Measurements from ENCODE around the gene CYP4F8.
"Not testable (repeated sequence)": the region's sequence is repeated elsewhere in the genome, so short reads cannot be mapped to it uniquely, and the experiment has no call there.

The CYP4F8 gene, protein sequence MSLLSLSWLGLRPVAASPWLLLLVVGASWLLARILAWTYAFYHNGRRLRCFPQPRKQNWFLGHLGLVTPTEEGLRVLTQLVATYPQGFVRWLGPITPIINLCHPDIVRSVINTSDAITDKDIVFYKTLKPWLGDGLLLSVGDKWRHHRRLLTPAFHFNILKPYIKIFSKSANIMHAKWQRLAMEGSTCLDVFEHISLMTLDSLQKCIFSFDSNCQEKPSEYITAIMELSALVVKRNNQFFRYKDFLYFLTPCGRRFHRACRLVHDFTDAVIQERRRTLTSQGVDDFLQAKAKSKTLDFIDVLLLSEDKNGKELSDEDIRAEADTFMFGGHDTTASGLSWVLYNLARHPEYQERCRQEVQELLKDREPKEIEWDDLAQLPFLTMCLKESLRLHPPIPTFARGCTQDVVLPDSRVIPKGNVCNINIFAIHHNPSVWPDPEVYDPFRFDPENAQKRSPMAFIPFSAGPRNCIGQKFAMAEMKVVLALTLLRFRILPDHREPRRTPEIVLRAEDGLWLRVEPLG

DNA sequence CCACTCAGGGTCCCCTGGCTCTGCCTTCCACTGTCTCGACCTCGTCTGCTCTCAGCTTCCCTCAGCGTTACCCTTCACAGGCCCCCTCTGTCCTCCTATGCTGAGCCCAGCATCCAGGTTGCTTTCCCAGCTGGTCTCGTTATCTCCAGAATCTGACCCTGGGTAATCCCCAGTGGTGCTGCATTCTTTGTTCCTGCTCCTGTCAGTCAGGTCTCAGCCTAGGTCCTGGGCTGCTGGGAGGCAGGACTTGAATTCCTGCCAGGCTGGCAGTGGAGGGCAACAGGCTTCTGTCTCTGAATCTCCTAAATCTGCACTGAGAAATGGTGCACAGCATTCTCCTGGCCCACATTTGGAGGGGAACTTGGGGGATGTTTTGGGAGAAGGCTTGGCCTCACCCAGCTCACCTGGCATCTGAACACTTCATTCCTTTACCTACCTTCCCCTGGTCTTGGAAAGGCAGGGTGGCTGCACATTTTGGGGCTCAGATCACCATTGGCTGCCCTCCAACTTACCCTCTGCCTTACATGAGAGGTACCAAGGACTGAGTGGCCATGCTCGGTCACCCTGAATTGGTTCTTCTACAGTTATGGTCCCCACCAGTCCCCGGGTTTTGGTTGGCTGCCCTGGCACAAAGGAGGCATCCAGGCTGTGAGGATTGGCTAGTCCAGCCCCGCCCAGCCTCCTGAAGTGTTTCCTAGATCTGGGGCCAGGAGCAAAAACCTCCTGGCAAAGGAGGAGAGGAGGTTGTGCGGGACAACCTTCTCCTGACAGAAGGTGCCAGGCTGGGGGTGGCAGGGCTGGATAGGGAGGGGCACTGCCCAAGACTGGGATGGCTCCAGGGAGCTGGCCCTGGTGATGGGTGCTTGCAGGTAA is at the start of gene CYP4F8:
Gene CYP4F8 (plus strand): TSS at position 712 of the 873 bp plus-strand sequence. CDS start 399 bp downstream, outside the sequence.
- no peak for DNase-seq

DNA sequence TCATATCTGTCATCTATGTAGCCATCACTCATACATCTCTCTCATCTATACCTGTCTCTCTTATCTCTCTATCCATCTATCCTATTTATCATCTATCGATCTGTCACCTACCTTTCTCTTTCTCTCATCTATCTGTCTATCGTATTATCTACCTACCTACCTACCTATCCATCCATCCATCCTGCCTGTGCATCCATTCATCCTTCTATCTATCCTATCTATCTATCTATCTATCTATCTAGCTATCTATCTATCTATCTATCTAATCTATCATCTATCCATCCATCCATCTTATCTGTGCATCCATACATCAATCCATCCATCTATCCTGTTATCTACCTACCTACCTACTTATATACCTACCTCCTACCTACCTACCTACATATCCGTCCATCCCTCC is 44.6 kb upstream of the CYP4F8 start:
- DNase-seq, result no peak

DNA sequence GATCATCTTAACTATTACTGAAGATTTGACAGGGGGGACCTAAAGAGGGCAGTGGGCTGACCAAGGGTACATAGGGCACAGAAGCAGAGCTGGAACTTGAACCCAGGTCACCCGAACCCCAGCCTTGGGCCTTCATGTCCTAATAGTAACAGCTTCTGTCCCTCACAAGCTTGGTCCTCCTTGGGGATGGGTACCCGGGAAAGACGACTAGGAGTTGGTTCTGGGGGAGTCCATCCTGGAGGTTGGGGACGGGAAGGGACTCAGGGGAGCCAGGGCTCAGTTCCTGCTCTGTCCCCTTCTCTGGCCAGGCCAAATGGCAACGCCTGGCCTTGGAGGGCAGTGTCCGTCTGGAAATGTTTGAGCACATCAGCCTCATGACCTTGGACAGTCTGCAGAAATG is 39.6 kb upstream of the CYP4F8 start:
- no peak for DNase-seq

DNA sequence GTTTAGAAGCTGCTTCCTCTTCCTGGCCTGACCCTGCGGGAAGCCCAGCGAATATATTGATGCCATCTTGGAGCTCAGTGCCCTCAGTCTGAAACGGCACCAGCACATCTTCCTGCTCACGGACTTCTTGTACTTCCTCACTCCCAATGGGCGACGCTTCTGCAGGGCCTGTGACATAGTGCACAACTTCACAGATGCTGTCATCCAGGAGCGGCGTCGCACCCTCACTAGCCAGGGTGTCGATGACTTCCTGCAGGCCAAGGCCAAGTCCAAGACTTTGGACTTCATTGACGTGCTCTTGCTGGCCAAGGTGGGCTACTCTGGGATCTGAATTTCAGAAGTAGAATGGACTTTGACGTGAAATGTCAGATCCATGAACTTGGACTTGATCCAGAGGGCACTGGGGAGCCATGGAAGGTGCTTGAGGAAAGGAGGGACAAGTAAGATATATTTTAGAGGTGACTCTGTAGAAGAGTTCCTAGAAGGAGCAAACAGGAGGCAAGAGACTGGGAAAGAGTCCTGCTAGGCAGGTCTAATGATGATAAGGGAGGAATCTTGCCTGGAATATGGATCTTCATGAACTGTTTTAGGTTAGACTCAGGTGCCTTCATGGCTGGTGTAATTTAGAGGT is 38.4 kb upstream of the CYP4F8 start:
- no peak for DNase-seq

DNA sequence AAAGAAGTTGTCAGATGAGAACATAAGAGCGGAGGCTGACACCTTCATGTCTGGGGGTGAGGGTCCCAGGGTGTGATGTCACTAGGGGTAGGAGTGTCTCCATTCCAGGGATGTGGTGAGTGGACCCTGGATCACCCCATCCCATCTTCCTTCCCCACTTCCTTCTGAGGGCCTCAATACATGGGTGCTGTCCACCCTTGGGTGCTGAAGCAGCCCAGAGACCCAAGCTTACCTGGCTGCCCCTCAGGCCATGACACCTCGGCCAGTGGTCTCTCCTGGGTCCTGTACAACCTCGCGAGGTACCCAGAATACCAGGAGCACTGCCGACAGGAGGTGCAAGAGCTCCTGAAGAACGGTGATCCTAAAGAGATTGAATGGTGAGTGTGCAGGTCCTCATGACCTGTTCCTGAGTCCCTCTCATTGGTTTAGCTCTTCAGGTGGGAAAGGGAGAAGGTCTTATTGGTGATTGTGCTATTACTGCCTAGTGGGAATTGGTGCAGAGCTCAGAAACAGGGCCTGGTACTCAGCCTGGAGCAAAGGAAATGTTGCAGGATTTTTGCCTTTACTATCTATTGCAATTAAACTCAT is 37.7 kb upstream of the CYP4F8 start:
- no peak for DNase-seq

DNA sequence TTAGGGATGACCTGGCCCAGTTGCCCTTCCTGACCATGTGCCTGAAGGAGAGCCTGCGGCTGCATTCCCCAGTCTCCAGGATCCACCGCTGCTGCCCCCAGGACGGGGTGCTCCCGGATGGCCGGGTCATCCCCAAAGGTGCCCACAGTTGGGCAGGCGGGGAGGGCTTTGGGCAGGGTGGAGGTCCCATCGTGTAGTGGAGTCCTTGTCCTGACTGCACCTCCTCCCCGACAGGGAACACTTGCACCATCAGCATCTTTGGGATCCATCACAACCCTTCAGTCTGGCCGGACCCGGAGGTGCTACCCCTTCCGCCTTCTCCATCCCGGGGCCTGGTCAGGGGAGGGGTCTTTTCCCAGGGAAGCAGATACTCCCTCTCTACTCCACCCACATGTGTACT is 31.7 kb upstream of the CYP4F8 start:
- no peak for DNase-seq

DNA sequence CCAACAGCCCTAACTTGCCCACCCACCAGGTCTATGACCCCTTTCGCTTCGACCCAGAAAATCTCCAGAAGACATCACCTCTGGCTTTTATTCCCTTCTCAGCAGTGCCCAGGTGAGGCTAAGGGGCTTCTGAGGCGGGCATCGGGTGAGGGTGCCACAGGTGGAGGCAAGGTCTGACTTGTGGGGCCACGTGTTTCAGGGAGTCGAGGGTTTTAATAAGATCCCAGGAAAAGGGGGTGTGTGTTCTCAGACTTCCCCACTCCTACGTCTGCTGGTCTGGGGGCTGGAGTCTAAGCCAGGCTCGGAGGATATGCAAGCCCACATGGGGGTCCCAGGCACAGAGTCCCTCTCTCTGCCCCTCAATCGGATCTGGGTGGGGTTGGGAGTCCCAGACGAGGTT is 30.9 kb upstream of the CYP4F8 start:
- DNase-seq, result no peak

DNA sequence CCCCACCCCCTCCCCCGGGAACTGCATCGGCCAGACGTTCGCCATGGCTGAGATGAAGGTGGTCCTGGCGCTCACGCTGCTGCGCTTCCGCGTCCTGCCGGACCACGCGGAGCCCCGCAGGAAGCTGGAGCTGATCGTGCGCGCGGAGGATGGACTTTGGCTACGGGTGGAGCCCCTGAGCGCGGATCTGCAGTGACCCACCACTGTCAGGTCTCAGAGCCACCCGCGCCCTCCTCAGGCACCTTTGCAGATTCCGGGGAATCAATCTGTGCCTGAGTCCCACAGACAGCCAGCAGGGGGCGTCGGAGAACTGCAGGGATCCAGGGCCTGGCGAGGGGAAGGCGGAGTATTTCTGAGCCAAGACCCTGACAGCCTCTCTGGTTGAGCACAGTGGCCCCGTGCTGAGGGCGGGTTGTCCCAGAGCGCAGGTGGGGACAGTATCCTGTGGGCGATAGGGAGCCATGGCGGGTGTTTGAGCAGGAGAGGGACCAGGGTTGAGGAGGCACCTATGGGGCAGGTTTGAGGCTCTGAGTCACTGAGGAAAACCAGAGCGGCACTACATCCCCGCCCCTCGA is 30.4 kb upstream of the CYP4F8 start:
- peak in 7 of 14 donors; percentile 2 to 39 (median 24) for DNase-seq

DNA sequence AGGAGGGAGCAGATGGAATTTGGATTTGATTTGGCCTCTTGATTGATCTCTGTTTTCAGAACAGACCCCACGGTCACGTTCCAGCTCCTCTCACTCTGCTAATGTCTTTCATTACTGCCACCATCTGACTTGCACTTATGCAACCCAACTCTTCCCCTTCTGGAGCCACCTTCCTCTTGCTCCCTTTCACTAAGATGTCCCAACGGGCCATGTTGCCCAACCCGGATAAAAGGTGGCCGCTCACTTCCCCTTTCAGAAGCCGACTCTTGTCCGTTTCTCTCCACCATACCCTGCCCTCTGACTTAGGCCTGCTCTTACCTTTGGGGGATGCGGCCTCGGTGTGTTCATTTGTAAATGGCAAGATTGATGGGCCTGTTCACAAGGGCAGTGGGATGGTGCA is 27.4 kb upstream of the CYP4F8 start:
- DNase-seq, result peak in 1 of 14 donors; percentile 20

DNA sequence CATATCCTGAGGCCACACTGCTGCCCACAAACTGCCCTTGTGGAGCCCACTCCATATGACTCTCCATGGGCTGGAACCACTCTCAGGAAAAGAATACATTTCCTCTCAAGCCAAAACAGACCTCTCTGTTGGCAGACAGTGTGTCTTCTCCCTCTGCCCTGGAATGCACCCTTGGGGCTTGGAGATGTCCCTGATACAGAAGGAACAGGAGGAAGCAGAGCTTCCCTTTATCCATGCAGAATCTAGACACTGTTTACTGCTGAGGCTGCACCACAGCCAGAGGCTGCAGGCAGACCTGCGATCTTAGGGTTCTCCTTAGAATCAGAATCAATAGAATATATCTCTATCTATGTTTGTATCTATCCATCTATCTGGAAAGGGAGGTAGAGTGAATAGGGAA is 26.8 kb upstream of the CYP4F8 start:
- DNase-seq, result no peak

DNA sequence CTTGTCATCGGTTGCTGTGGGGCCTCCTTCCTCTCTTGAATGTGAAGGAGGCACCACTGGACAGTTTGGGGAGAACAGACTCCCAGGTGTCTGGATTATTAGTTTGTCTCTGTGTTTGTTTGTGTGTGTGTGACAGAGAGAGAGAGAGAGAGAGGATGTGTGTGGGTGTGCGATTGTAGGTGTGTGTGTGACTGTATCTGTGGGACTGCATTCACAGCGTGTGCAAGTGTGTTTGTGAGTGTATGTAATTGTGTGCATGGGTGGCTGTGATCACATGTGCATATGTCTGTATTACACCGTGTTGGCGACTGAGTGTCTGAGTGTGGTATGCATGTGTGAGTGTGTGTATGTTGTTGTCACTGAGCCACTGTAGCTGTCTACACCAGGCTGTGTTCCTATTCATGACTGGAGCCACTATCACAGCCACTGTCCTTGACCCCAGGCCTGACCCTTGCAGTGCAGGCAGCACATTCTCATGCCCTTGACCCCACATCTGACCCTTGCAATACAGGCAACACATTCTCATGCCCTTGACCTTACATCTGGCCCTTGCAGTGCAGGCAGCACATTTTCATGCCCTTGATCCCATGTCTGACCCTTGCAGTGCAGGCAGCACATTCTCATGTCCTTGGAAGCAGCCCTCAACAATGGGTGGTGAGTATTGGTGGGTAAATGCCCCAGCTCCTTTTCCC is 25.1 kb upstream of the CYP4F8 start:
- DNase-seq, result no peak

DNA sequence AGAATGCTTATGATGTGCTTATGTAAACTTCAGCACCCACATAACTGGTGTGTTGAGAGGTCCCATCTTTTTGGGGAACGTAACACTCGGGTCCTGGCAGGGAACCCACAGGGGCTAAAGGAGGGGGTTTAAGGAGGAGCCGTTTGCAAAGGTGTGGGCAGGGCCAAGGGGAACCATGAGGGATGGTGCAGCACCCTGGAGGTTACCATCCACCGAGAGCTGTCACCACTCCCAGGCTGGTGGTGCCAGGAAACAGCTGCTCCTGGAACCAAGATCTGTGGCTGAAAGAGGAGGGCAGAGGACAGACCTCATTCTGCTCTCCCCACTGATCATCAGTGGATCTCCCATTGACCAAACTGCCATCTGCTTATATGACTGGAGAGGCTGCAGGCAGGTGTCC is 23.2 kb upstream of the CYP4F8 start:
- no peak for DNase-seq

DNA sequence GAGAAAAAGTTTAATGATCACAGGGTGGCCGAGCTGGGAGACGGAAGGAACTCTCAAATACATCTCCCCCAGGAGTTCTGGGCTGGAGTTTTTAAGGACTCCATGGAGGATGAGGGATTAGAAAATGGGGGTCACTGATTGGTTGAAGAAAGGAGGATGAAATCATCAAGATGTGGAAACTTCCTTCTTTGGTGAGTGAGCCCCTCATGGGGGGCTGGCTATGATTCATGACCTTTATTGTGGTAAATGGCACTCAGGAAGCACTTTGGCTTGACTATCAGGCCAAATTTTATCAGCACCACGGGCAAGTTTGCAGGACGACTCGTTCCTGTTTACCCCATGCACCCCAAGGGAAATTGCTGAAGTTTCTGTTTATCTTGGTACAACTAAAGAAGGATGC is 22.5 kb upstream of the CYP4F8 start:
- DNase-seq, result not testable (repeated sequence)

DNA sequence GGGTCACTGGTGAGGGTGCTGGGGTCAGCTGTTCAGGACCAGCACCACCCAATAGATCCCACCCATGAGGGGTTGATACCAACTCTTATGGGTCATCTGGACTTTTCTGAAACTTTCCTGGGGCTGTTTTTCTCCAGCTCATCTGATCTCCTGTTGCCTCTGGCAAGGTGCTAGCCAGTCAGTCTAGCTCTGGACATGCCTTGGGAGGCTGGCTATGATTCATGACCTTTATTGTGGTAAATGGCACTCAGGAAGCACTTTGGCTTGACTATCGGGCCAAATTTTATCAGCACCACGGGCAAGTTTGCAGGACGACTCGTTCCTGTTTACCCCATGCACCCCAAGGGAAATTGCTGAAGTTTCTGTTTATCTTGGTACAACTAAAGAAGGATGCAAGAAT is 21.3 kb upstream of the CYP4F8 start:
- DNase-seq, result not testable (repeated sequence)

DNA sequence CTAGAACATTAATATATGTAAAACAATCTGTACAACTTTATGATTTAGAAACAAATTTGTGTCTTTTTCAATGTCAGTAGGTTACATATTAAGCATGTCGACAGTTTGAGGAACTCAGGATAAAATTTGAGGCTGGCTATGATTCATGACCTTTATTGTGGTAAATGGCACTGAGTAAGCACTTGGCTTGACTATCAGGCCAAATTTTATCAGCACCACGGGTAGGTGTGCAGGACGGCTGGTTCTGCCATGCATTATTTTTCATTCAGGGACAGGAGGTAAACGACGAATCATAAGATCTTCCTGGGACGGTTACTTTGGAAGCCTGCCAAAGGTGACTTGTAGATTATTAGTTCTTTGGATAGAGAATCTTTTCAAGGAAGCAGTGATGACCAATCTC is 19.9 kb upstream of the CYP4F8 start:
- no peak for DNase-seq

DNA sequence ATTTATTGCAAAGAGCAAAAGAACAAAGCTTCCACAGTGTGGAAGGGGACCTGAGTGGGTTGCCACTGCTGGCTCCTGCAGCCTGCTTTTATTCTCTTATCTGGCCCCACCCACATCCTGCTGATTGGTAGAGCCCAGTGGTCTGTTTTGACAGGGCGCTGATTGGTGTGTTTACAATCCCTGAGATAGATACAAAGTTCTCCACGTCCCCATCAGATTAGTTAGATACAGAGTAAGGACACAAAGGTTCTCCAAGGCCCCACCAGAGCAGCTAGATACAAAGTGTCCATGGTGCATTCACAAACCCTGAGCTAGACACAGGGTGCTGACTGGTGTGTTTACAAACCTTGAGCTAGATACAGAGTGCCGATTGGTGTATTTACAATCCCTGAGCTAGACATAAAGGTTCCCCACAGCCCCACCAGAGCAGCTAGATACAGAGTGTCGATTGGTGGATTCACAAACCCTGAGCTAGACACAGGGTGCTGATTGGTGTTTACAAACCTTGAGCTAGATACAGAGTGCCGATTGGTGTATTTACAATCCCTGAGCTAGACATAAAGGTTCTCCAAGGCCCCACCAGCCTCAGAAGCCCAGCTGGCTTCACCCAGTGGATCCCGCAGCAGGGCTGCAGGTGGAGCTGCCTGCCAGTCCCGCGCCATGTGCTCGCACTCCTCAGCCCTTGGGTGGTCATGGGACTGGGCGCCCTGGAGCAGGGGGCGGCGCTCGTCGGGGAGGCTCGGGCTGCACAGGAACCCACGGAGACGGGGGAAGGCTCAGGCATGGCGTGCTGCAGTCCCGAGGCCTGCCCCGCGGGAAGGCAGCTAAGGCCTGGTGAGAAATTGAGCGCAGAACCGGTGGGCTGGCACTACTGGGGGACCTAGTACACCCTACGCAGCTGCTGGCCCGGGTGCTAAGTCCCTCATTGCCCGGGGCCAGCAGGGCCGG is 6.8 kb upstream of the CYP4F8 start:
- DNase-seq, result not testable (repeated sequence)

DNA sequence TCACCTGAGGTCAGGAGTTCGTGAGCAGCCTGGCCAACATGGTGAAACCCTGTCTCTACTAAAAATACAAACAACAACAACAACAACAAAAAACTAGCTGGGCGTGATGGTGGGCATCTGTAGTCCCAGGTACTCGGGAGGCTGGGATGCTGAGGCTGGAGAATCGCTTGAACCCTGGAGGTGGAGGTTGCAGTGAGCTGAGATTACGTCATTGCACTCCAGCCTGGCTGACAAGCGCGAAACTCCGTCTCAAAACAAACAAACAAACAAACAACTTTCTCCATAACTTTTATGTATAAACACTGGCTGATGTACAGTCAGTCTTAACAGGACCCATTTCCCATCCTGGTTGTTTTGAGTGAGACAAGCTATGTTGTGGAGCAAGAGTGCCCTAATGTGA is 5.8 kb upstream of the CYP4F8 start:
- DNase-seq, result no peak

DNA sequence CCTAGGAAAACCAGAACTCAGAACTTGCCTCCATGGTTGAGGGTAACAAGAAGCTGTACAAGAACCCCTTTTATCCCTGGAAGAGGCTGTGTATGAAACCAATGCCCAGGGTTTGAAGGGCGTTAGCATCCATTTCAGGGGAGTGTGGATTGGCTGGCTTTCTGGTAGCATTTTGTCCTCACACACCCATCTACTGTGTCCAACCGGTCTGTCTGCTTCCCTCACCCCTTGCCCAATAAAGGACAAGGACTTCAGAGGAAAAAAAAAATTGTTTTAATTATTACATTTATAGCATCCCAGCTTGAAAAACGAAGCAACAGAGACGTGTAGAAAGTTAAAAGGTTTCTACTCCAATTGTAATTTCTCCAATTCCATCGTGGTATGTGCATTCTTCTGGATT is 2.7 kb upstream of the CYP4F8 start:
- DNase-seq, result no peak

DNA sequence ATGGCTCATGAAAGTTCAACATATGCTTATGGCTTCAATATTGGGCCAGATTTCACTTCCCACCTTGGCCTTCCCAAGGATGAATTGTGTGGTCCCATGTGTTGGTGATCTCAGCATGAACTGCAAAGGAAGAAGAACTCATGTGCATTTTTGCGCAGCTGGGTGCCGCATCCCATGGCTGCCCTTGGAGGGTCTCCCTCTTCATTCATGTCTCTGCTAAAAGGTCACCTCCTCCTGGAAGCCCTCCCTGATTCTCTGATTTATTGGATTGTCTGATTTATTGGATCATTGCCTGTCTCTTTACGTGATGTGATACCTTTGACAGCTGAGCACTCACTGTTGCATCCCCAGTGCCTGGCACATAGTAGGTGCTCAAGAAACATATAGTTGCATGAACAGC is 1.7 kb upstream of the CYP4F8 start:
- DNase-seq, result no peak

DNA sequence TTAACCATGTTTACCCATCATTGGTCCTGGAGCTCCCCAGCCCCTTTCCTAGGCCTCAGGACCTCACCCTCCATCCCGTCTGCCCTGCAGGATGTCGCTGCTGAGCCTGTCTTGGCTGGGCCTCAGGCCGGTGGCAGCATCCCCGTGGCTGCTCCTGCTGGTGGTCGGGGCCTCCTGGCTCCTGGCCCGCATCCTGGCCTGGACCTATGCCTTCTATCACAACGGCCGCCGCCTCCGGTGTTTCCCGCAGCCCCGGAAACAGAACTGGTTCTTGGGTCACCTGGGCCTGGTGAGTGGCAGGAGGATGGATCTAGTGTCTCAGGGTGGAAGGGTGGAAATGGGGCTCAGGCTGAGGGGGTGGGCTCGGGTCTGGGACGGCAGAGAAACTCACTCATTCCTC is 508 bp downstream of the CYP4F8 start:
- no peak for DNase-seq

Data from C1 segment of cervical spinal cord (tissue), 14 donors.